GM12878 (cell line): ENCODE data around the gene JMJD4. TPM values are rescaled to one million over a fixed set of nuclear protein-coding genes. Genes with fewer than 3 reads are reported as not detected.

ENCODE experiments used
- ATAC-seq: fragments of 200-7000 bp; cut with Tn5 transposase; 3 replicates; pipeline ENCODE4 v1.9.1; 2020; ENCODE audit warnings: mild to moderate bottlenecking, moderate library complexity
- BruUV-seq: library from RNA; stranded (reverse); fragments of 400-500 nt; replicated peaks from 2 replicates; lab custom pipeline; 2021; lab: Mats Ljungman, UMichigan
- CTCF ChIA-PET: fragments of 300-600 bp; sonication (Branson Sonifier 250); formaldehyde crosslinking; extraction: SDS; loops from one replicate; lab custom pipeline; 2021; ENCODE audit warnings: inconsistent platforms; lab: Yijun Ruan, JAX
- POLR2A ChIA-PET: fragments of 350-600 bp; formaldehyde crosslinking; extraction: SDS; loops from one replicate; lab custom pipeline; 2021; ENCODE audit warnings: inconsistent platforms; lab: Charles Lee
- RAD21 ChIA-PET: fragments of 300-600 bp; sonication (Branson Sonifier 250); formaldehyde crosslinking; loops from one replicate; lab custom pipeline; 2023; ENCODE audit warnings: antibody characterized with exemption; ENCODE audit not compliant: unreplicated experiment; lab: Charles Lee
- SMC1A ChIA-PET: fragments of 300-600 bp; sonication (Branson Sonifier 250); formaldehyde crosslinking; loops from one replicate; lab custom pipeline; 2023; ENCODE audit not compliant: unreplicated experiment, uncharacterized antibody; lab: Charles Lee
- DNase-seq: peaks from one replicate; pipeline ENCODE4 v3.0.0-alpha.2; 2011; ENCODE audit warnings: low read depth, low spot score
- FAIRE-seq: peaks from 3 replicates; lab custom pipeline; 2011; peaks lifted over from hg19 to GRCh38; lab: Jason Lieb, UNC
- H2AFZ ChIP-seq: 2 replicates; pipeline ENCODE4 v1.6.0; 2011; ENCODE audit warnings: low read depth, low read length, control low read depth; ENCODE audit not compliant: control insufficient read depth
- H3K27ac ChIP-seq: 2 replicates; pipeline ENCODE4 v1.5.1; 2011; ENCODE audit warnings: control low read depth; ENCODE audit not compliant: control insufficient read depth, insufficient read depth
- H3K27me3 ChIP-seq, 2 experiments: replicated peaks in 1 of 2; 2 replicates each; pipeline versions ENCODE4 v1.6.0 to v1.6.1; 2011; ENCODE audit warnings: low read length in 1 of 2; ENCODE audit not compliant: control insufficient read depth in 2 of 2, insufficient read depth in 2 of 2
- H3K36me3 ChIP-seq, 2 experiments: 2 replicates each; pipeline ENCODE4 v1.5.1; 2011; ENCODE audit warnings: low read length in 1 of 2; ENCODE audit not compliant: control insufficient read depth in 2 of 2, insufficient read depth in 2 of 2
- H3K4me1 ChIP-seq: 2 replicates; pipeline ENCODE4 v1.6.1; 2011; ENCODE audit warnings: mild to moderate bottlenecking, low read length, moderate library complexity, mixed read lengths; ENCODE audit not compliant: control insufficient read depth, insufficient read depth
- H3K4me2 ChIP-seq: 2 replicates; pipeline ENCODE4 v1.6.0; 2011; ENCODE audit warnings: control low read depth; ENCODE audit not compliant: control insufficient read depth, insufficient read depth
- H3K4me3 ChIP-seq: fragments of 200-600 bp; sonication (generic); 2 replicates; pipeline ENCODE4 v1.5.1; 2016
- H3K79me2 ChIP-seq: 2 replicates; pipeline ENCODE4 v1.6.0; 2011; ENCODE audit warnings: low read length; ENCODE audit not compliant: control insufficient read depth, insufficient read depth
- H3K9ac ChIP-seq: 2 replicates; pipeline ENCODE4 v1.8.0; 2011; ENCODE audit warnings: low read length, control low read depth, mixed read lengths; ENCODE audit not compliant: control insufficient read depth, insufficient read depth
- H3K9me3 ChIP-seq: replicated peaks from 3 replicates; pipeline ENCODE4 v1.5.1; 2011; ENCODE audit warnings: mild to moderate bottlenecking, low read length; ENCODE audit not compliant: control insufficient read depth, insufficient read depth
- H4K20me1 ChIP-seq: 2 replicates; pipeline ENCODE4 v1.6.0; 2011; ENCODE audit not compliant: control insufficient read depth, insufficient read depth
- BRCA1 ChIP-seq: IDR thresholded peaks from 2 replicates; pipeline ENCODE4 v1.6.1; 2011; ENCODE audit warnings: low read depth, low read length, improper control_type of control experiment
- CBFB ChIP-seq: IDR thresholded peaks from 2 replicates; pipeline ENCODE4 v1.6.1; 2016; ENCODE audit warnings: antibody characterized with exemption, low read depth
- GABPA ChIP-seq: IDR thresholded peaks from 2 replicates; pipeline ENCODE4 v1.6.1; 2014; ENCODE audit warnings: antibody characterized with exemption, low read depth, mild to moderate bottlenecking, inconsistent platforms
- IKZF1 ChIP-seq: fragments of 450-650 bp; conservative IDR thresholded peaks from 2 replicates; pipeline ENCODE4 v1.6.1; 2017; ENCODE audit warnings: antibody characterized with exemption, mild to moderate bottlenecking
- KAT2A ChIP-seq: conservative IDR thresholded peaks from 2 replicates; pipeline ENCODE4 v1.6.1; 2011; ENCODE audit warnings: low read depth, low read length; ENCODE audit not compliant: control insufficient read depth
- MTA3 ChIP-seq: IDR thresholded peaks from 2 replicates; pipeline ENCODE4 v1.6.1; 2012; ENCODE audit warnings: low read length, inconsistent platforms, borderline replicate concordance
- WGBS: methylation state at CpG from one replicate; pipeline ENCODE4 v1.1.6; 2016; ENCODE audit warnings: low lambda C conversion rate; ENCODE audit not compliant: insufficient replicate concordance, insufficient coverage; ENCODE audit errors: missing lambda C conversion rate; 5-methylcytosine and 5-hydroxymethylcytosine counted together
- in situ Hi-C: fragments of 300-500 bp; cut with MboI; formaldehyde crosslinking; loops from 9 replicates; pipeline ENCODE4 v1.14.3; 2018; ENCODE audit warnings: mixed read lengths
- intact Hi-C: fragments of 100-400 bp; cut with micrococcal nuclease; formaldehyde crosslinking; loops from one replicate; pipeline ENCODE4 v1.14.2; 2022; ENCODE audit not compliant: unreplicated experiment
- polyA plus RNA-seq, 11 experiments: library from polyadenylated mRNA; depleted of rRNA in 4 of 11; unstranded in 6 of 11; stranded (reverse) in 5 of 11; fragments of >200 nt; fragmentation: Nextera tagmentation in 4 of 11; fragmentation: Illumina TruSeq in 1 of 11; extraction: Ambion mirVana in 4 of 11; extraction: Trizol in 1 of 11; gene quantifications; 1 replicate in 1 of 11; 2 replicates in 10 of 11; pipeline versions ENCODE4 v1.2.1 to v1.2.3, GENCODE V29; 2011 to 2016; ENCODE audit warnings: inconsistent platforms in 2 of 11, missing spikeins in 2 of 11, low read depth in 1 of 11
- total RNA-seq, 4 experiments: library from RNA; depleted of rRNA in 3 of 4; stranded (reverse); fragments of >200 nt in 3 of 4; fragmentation: Illumina TruSeq in 1 of 4; extraction: Trizol in 1 of 4; gene quantifications; 2 replicates each; pipeline versions ENCODE4 v1.2.1 to v1.2.3, GENCODE V29; 2013 to 2021
- TF ChIP-seq, protein P1 (sequence below): fragments of 450-650 bp; IDR thresholded peaks from 2 replicates; pipeline ENCODE4 v1.6.1; 2017; ENCODE audit warnings: mild to moderate bottlenecking
- TF ChIP-seq, protein P2 (sequence below): IDR thresholded peaks from 2 replicates; pipeline ENCODE4 v1.6.1; 2012; ENCODE audit warnings: low read depth, low read length, improper control_type of control experiment
- TF ChIP-seq, protein P3 (sequence below): IDR thresholded peaks from 2 replicates; pipeline ENCODE4 v1.6.1; 2011; ENCODE audit warnings: low read depth, mild to moderate bottlenecking, low read length, moderate library complexity, borderline replicate concordance; ENCODE audit errors: extremely low read depth
- TF ChIP-seq, protein P4 (sequence below): fragments of 450-650 bp; IDR thresholded peaks from 2 replicates; pipeline ENCODE4 v1.6.1; 2017; ENCODE audit warnings: mild to moderate bottlenecking, moderate library complexity

The JMJD4 gene
- total and polyA plus RNA-seq, 10 of the 15 experiments (the other 5 are each of a cell fraction or from before 2014, with no cell fraction given) = 0.89 to 38.3 (median 18.4) TPM

DNA sequence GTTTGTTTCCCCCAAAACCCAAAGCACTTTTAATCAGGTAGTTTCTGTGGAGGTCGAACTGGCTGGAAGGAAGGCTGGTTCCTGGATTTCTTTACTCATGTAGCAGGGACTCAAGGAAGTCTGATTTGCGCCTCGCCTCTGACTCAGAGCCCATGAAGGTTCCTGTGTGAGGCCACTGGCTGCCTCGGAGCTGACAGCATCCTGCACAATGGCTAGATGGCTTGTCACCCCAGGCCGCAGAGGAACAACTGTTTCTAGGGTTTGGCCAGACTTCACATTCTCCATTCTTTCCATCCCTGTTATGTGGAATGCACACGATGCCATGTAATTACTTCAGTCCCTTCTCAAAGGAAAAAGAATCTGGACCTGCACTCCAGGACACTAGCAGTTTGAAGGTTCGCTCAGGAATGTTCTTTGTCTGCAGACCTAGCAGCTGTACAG lies 41.2 kb upstream of the JMJD4 start:
- no peak for DNase-seq
- no peak overlapping the region for H3K27ac ChIP-seq
- ChIA-PET SMC1A (no interaction called here), RAD21 (no interaction called here), POLR2A (no interaction called here), CTCF (no interaction called here)
- no peaks in the 10 kb centered on the region for H3K4me1 ChIP-seq
- H4K20me1 ChIP-seq = no peaks in the 10 kb centered on the region
- WGBS = 98% methylated on average over 7 of the region's 7 CpGs
- H3K4me3 ChIP-seq = no peak overlapping the region
- no peak for ATAC-seq
- no peaks in the 10 kb centered on the region for H3K79me2 ChIP-seq
- peaks cover 4 to 11% of the 10 kb centered on the region in 2 experiments; a peak in 3 of 4 replicates for H3K36me3 ChIP-seq
- no peaks in the 10 kb centered on the region for H3K27me3 ChIP-seq
- no peak overlapping the region for H3K9ac ChIP-seq
- no peaks in the 10 kb centered on the region for H3K9me3 ChIP-seq
- no peak overlapping the region for H3K4me2 ChIP-seq
- intact Hi-C loops = no loop called here
- H2AFZ ChIP-seq = no peak overlapping the region
- in situ Hi-C loops = no loop called here
- BruUV-seq = no TSS peak
- FAIRE-seq = no peak
- TF ChIP-seq BRCA1 = no peak
- TF ChIP-seq KAT2A = no peak
- no peak for TF ChIP-seq GABPA
- TF ChIP-seq, protein P1, sequence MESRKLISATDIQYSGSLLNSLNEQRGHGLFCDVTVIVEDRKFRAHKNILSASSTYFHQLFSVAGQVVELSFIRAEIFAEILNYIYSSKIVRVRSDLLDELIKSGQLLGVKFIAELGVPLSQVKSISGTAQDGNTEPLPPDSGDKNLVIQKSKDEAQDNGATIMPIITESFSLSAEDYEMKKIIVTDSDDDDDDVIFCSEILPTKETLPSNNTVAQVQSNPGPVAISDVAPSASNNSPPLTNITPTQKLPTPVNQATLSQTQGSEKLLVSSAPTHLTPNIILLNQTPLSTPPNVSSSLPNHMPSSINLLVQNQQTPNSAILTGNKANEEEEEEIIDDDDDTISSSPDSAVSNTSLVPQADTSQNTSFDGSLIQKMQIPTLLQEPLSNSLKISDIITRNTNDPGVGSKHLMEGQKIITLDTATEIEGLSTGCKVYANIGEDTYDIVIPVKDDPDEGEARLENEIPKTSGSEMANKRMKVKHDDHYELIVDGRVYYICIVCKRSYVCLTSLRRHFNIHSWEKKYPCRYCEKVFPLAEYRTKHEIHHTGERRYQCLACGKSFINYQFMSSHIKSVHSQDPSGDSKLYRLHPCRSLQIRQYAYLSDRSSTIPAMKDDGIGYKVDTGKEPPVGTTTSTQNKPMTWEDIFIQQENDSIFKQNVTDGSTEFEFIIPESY = no peak
- TF ChIP-seq IKZF1 = no peak
- TF ChIP-seq, protein P2, sequence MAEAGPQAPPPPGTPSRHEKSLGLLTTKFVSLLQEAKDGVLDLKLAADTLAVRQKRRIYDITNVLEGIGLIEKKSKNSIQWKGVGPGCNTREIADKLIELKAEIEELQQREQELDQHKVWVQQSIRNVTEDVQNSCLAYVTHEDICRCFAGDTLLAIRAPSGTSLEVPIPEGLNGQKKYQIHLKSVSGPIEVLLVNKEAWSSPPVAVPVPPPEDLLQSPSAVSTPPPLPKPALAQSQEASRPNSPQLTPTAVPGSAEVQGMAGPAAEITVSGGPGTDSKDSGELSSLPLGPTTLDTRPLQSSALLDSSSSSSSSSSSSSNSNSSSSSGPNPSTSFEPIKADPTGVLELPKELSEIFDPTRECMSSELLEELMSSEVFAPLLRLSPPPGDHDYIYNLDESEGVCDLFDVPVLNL = no peak
- TF ChIP-seq, protein P3, sequence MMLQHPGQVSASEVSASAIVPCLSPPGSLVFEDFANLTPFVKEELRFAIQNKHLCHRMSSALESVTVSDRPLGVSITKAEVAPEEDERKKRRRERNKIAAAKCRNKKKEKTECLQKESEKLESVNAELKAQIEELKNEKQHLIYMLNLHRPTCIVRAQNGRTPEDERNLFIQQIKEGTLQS = no peak
- TF ChIP-seq, protein P4, sequence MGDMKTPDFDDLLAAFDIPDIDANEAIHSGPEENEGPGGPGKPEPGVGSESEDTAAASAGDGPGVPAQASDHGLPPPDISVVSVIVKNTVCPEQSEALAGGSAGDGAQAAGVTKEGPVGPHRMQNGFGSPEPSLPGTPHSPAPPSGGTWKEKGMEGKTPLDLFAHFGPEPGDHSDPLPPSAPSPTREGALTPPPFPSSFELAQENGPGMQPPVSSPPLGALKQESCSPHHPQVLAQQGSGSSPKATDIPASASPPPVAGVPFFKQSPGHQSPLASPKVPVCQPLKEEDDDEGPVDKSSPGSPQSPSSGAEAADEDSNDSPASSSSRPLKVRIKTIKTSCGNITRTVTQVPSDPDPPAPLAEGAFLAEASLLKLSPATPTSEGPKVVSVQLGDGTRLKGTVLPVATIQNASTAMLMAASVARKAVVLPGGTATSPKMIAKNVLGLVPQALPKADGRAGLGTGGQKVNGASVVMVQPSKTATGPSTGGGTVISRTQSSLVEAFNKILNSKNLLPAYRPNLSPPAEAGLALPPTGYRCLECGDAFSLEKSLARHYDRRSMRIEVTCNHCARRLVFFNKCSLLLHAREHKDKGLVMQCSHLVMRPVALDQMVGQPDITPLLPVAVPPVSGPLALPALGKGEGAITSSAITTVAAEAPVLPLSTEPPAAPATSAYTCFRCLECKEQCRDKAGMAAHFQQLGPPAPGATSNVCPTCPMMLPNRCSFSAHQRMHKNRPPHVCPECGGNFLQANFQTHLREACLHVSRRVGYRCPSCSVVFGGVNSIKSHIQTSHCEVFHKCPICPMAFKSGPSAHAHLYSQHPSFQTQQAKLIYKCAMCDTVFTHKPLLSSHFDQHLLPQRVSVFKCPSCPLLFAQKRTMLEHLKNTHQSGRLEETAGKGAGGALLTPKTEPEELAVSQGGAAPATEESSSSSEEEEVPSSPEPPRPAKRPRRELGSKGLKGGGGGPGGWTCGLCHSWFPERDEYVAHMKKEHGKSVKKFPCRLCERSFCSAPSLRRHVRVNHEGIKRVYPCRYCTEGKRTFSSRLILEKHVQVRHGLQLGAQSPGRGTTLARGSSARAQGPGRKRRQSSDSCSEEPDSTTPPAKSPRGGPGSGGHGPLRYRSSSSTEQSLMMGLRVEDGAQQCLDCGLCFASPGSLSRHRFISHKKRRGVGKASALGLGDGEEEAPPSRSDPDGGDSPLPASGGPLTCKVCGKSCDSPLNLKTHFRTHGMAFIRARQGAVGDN = no peak
- no peak for TF ChIP-seq MTA3
- TF ChIP-seq CBFB = no peak
